Measurements from ENCODE around the gene THRB.
"Not testable (repeated sequence)": the region's sequence is repeated elsewhere in the genome, so short reads cannot be mapped to it uniquely, and the experiment has no call there.

The THRB gene

GRCh38 chr3:24410860-24411259, 83.8 kb downstream of the THRB start:
- no peak for DNase-seq (ENCODE audit: extremely low read depth in 1 of 2, low read depth in 1 of 2)

- DNase-seq (ENCODE audit: extremely low read depth in 1 of 2, low read depth in 1 of 2): no peak
These were observed 86.5 kb downstream of the THRB start for GRCh38 chr3:24407980-24408680.

DNA sequence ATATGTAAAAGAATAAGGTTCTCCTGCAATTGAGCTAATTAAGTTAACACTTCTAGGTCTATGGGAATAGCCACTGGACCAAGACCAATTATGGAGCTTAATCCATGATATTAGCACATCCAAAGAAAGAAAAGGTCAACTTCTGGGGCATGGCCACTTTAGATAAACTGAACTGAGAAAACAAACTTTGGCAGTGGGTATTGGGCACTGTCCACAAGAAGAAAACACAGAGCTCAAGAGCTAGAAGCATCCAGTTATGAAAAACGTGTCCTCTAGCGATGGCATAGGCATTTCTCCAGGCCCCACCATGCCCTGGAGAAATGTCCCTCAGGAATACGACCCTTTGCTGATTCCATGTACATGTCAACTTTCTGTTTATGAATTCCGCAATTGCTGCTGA, 87.8 kb downstream of the THRB start:
- no peak for DNase-seq (ENCODE audit: extremely low read depth in 1 of 2, low read depth in 1 of 2)

GRCh38 chr3:24405057-24405456, 89.6 kb downstream of the THRB start:
- no peak for DNase-seq (ENCODE audit: extremely low read depth in 1 of 2, low read depth in 1 of 2)

DNA sequence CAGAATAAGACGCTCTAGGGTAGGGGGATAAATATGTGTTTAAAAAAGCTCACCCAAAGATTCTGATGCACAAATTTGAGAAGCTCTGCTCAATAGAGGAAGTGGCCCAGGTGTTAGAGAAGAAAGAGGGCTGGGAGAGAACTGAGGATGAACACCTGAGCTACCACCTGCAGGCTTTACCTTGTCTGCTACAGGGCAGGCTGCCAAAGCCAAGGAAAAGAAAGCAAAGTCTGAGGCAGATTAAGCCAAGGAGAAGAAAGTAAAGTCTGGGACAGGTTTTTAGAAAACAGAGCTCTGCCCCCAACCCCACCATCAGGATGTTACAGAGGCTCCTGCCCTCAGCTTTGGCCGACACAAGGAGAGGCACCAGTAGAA, 92.9 kb downstream of the THRB start:
- DNase-seq (ENCODE audit: extremely low read depth in 1 of 2, low read depth in 1 of 2): no peak

- DNase-seq (ENCODE audit: extremely low read depth in 1 of 2, low read depth in 1 of 2): no peak
These were observed 93.4 kb downstream of the THRB start for GRCh38 chr3:24401090-24401810.

GRCh38 chr3:24400450-24400849, 94.2 kb downstream of the THRB start:
- DNase-seq (ENCODE audit: extremely low read depth in 1 of 2, low read depth in 1 of 2): no peak

- no peak for DNase-seq (ENCODE audit: extremely low read depth in 1 of 2, low read depth in 1 of 2)
These were observed 94.6 kb downstream of the THRB start for GRCh38 chr3:24400015-24400414.

GRCh38 chr3:24399614-24400013, 95.0 kb downstream of the THRB start:
- no peak for DNase-seq (ENCODE audit: extremely low read depth in 1 of 2, low read depth in 1 of 2)

GRCh38 chr3:24398712-24399111, 95.9 kb downstream of the THRB start:
- not testable (repeated sequence) for DNase-seq (ENCODE audit: extremely low read depth in 1 of 2, low read depth in 1 of 2)

DNA sequence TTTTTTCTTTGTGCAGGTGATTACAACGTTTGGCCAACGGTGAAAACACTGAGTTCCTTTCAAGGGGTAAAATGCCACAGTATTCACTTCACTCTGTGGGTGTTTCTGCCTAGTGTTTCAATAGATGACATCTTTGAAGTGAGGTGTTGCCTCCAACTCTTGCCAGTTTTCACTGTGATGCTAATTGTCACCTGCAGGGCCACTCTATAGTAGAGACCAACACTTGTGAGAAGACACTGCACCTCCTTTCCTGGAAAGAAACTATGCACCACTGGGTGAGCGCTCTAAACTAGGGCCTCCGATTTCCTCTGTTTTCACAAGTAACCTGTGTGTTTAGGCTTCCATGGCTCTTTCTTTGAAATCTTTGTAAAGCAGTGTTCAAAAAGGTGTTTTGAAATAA, 98.3 kb downstream of the THRB start:
- DNase-seq (ENCODE audit: extremely low read depth in 1 of 2, low read depth in 1 of 2): no peak

- no peak for DNase-seq (ENCODE audit: extremely low read depth in 1 of 2, low read depth in 1 of 2)
These were observed 99.9 kb downstream of the THRB start for GRCh38 chr3:24394754-24395153.

DNA sequence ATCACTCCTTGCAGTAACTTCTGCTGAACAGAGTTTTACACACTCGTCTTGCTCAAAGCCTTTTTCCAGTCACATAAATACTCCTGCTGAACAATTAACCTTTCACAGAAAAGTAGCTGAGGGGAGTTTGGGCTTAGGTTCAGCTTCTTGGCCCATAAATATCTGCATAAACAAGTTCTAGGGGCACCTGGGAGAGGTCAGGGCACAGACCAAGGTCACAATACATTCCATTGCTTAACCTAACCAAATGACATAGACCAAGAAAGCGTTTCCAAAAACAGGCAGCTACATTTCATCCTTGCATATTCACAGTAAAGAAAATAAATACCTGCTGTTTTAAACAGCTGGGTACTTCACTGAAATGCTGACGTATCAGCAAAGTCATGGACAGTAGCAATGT, 101.3 kb downstream of the THRB start:
- no peak for DNase-seq (ENCODE audit: extremely low read depth in 1 of 2, low read depth in 1 of 2)

- DNase-seq (ENCODE audit: extremely low read depth in 1 of 2, low read depth in 1 of 2): no peak
These were observed 104.2 kb downstream of the THRB start for GRCh38 chr3:24390169-24391130.

DNA sequence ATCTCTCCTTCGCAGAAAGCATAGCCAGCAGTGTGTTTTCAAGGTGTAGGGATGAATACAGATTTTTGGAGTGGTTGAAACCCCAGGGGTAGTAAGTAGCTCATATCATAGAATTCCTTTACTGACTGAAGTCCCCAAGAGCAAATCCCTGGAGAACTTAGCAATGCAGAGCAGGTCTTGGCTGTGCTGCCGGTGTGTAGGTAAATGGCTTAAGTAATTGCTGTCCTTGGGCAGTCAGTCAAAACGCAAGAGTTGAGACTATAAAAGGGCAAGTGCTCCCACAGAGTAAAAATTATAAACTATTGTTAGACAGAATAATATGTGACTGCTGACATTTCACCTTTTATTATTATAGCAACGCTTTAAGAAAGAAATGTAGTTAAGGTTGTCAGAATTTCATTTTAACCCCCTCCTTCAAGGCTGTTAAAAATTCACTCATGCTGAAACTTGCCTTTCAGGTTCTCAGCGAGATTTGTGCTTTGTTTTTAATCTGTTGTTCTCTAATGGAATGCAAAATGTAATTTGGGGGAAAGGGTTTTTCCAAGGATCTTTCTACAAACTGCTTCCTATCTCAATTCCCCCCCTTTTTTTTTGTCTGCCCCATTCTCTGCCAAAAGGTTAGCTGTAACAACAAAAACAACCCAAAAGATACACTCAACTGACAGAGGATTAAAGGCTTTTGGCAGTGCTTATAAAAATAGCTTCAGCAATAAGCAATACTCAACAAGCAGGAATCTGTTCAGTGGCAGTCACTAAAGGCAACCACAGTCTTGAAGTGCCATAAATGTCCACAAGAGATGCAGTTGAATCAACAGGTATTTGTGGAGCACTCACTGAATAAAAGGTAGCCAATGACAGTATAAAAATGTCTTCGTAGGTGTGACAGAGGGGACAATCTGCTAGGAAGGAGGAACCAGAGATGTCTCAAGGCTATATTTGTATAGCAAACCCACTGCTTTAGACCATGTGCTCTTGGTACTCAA, 105.3 kb downstream of the THRB start:
- DNase-seq (ENCODE audit: extremely low read depth in 1 of 2, low read depth in 1 of 2): no peak

- DNase-seq (ENCODE audit: extremely low read depth in 1 of 2, low read depth in 1 of 2): no peak
These were observed 106.0 kb downstream of the THRB start for GRCh38 chr3:24388611-24389010.

DNA sequence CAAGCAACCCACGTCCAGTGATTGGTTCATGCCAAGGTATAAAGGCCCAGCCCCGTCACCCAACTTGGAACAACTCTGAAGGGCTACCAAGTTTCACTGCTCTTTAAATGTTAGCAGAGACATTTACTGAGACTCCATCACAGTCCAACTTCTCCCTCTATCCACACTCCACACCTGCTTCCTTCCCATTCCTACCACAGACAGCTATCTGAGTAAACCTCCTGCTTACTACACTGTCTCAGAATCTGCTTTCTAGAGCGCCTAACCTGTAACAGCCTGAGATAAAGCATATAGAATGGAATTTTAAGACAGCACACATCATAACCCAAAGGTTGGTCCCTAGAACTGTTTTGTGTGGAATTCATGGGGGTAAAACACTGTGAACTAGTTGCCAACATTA, 106.5 kb downstream of the THRB start:
- no peak for DNase-seq (ENCODE audit: extremely low read depth in 1 of 2, low read depth in 1 of 2)

DNA sequence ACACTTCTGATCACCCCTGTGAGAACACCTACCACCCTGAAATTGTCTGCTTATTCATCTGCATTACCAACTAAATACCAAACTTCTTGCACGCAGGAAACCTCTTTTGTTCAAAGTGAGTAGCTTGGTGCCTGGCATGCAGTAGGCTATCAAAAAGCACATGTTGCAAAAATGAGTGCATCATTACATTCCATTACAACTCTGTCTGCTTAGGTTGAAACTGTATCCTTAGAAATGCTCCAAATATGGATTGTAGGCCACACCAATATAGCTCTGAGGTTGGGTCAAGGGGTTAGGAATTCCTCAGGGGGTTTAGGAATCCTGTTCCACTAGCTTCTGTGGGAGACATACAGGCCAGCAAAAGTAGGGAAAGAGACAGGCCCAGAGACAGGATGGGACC, 107.2 kb downstream of the THRB start:
- no peak for DNase-seq (ENCODE audit: extremely low read depth in 1 of 2, low read depth in 1 of 2)

GRCh38 chr3:24387000-24387399, 107.7 kb downstream of the THRB start:
- DNase-seq (ENCODE audit: extremely low read depth in 1 of 2, low read depth in 1 of 2): no peak

DNA sequence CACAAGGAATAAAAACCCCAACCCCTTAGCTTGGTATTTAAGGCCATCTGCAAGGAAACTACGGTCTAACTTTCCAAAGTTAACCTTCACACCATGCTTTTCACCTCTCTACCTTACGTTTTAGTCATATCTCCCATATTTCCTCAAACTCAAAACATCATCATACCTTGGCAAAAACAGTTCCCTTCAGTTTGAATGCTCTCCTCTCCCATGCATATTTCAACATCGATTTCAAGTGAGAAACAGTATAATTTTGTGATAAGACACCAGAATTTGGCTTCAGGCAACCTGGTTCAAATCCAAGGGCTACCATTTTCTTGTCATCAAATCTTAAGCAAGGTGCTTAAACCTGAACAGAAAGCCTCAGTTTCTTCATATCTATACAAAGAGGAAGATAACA, 108.2 kb downstream of the THRB start:
- no peak for DNase-seq (ENCODE audit: extremely low read depth in 1 of 2, low read depth in 1 of 2)
